ENCODE measurements around the gene NFIA.

NFIA gene

DNA sequence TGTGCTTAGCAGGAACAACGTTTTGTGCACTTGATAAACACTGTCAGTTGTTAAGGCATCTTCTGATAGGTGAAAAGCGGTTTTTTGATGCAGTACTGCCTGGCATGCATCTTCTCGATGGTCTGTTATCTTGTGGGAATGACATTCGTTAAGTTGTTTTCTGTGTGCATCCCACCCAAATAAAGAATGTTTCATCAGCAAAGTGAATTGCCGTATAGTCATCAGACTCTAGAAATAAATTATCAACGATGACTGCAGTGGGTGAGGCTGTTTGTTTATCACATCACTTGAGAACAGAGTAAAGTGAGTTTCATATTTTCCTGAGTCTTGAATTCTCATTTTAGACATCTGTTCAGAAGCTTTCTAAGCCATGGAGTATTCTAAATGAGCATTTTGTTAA, 34.1 kb downstream of the NFIA start:
- H3K9ac ChIP-seq (ENCODE audit: low read depth, low read length, poor library complexity, severe bottlenecking): no peak overlapping the region
- no peak for TF ChIP-seq EZH2phosphoT487 (IDR thresholded peaks at IDR 0.05; ENCODE audit: borderline replicate concordance)
- TF ChIP-seq, protein P1, sequence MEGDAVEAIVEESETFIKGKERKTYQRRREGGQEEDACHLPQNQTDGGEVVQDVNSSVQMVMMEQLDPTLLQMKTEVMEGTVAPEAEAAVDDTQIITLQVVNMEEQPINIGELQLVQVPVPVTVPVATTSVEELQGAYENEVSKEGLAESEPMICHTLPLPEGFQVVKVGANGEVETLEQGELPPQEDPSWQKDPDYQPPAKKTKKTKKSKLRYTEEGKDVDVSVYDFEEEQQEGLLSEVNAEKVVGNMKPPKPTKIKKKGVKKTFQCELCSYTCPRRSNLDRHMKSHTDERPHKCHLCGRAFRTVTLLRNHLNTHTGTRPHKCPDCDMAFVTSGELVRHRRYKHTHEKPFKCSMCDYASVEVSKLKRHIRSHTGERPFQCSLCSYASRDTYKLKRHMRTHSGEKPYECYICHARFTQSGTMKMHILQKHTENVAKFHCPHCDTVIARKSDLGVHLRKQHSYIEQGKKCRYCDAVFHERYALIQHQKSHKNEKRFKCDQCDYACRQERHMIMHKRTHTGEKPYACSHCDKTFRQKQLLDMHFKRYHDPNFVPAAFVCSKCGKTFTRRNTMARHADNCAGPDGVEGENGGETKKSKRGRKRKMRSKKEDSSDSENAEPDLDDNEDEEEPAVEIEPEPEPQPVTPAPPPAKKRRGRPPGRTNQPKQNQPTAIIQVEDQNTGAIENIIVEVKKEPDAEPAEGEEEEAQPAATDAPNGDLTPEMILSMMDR (conservative IDR thresholded peaks at IDR 0.05; ENCODE audit: low read length): no peak
- H3F3A ChIP-seq (ENCODE audit: low read depth): no peaks in the 10 kb centered on the region
- peaks cover 2% of the 10 kb centered on the region for H3K4me1 ChIP-seq (ENCODE audit: insufficient read depth, low read length, poor library complexity, severe bottlenecking)
- no peak overlapping the region for H3K4me2 ChIP-seq (ENCODE audit: low read depth, low read length, poor library complexity, severe bottlenecking)
- no peak overlapping the region for H2AFZ ChIP-seq (ENCODE audit: low read length)
- no peaks in the 10 kb centered on the region for H3K36me3 ChIP-seq (ENCODE audit: insufficient read depth, low read length)
- H3K4me3 ChIP-seq (ENCODE audit: low read length, poor library complexity, severe bottlenecking): no peak overlapping the region
- H3K9me3 ChIP-seq (ENCODE audit: insufficient read depth, low read depth, low read length): no peaks in the 10 kb centered on the region
- no peaks in the 10 kb centered on the region for H4K20me1 ChIP-seq (ENCODE audit: insufficient read depth, low read length, poor library complexity, severe bottlenecking)
- no peaks in the 10 kb centered on the region for H3K27me3 ChIP-seq (ENCODE audit: insufficient read depth, low read length, poor library complexity, severe bottlenecking)
- no peaks in the 10 kb centered on the region for H3K79me2 ChIP-seq (ENCODE audit: insufficient read depth, low read length)
- no peaks in the 10 kb centered on the region for H3K9me2 ChIP-seq (replicated peaks; ENCODE audit: low read depth, low read length)

- H3F3A ChIP-seq (ENCODE audit: low read depth): no peaks in the 10 kb centered on the region
- H3K9ac ChIP-seq (ENCODE audit: low read depth, low read length, poor library complexity, severe bottlenecking): no peak overlapping the region
- H3K4me1 ChIP-seq (ENCODE audit: insufficient read depth, low read length, poor library complexity, severe bottlenecking): no peaks in the 10 kb centered on the region
- no peaks in the 10 kb centered on the region for H3K36me3 ChIP-seq (ENCODE audit: insufficient read depth, low read length)
- no peak overlapping the region for H2AFZ ChIP-seq (ENCODE audit: low read length)
- H3K9me3 ChIP-seq (ENCODE audit: insufficient read depth, low read depth, low read length): no peaks in the 10 kb centered on the region
- no peaks in the 10 kb centered on the region for H3K9me2 ChIP-seq (replicated peaks; ENCODE audit: low read depth, low read length)
- no peaks in the 10 kb centered on the region for H4K20me1 ChIP-seq (ENCODE audit: insufficient read depth, low read length, poor library complexity, severe bottlenecking)
- H3K79me2 ChIP-seq (ENCODE audit: insufficient read depth, low read length): no peaks in the 10 kb centered on the region
- no peaks in the 10 kb centered on the region for H3K27me3 ChIP-seq (ENCODE audit: insufficient read depth, low read length, poor library complexity, severe bottlenecking)
- TF ChIP-seq, protein P1 (conservative IDR thresholded peaks at IDR 0.05; ENCODE audit: low read length): no peak
- no peak for TF ChIP-seq EZH2phosphoT487 (IDR thresholded peaks at IDR 0.05; ENCODE audit: borderline replicate concordance)
- H3K4me3 ChIP-seq (ENCODE audit: low read length, poor library complexity, severe bottlenecking): no peak overlapping the region
- H3K4me2 ChIP-seq (ENCODE audit: low read depth, low read length, poor library complexity, severe bottlenecking): no peak overlapping the region
Measured at GRCh38 chr1:61117283-61117682, 34.9 kb downstream of the NFIA start.

GRCh38 chr1:61119085-61119484, 36.7 kb downstream of the NFIA start:
- no peaks in the 10 kb centered on the region for H3K79me2 ChIP-seq (ENCODE audit: insufficient read depth, low read length)
- H3K27me3 ChIP-seq (ENCODE audit: insufficient read depth, low read length, poor library complexity, severe bottlenecking): no peaks in the 10 kb centered on the region
- no peak overlapping the region for H2AFZ ChIP-seq (ENCODE audit: low read length)
- no peaks in the 10 kb centered on the region for H4K20me1 ChIP-seq (ENCODE audit: insufficient read depth, low read length, poor library complexity, severe bottlenecking)
- H3K9me3 ChIP-seq (ENCODE audit: insufficient read depth, low read depth, low read length): no peaks in the 10 kb centered on the region
- H3K9me2 ChIP-seq (replicated peaks; ENCODE audit: low read depth, low read length): no peaks in the 10 kb centered on the region
- TF ChIP-seq, protein P1 (conservative IDR thresholded peaks at IDR 0.05; ENCODE audit: low read length): no peak
- no peak for TF ChIP-seq EZH2phosphoT487 (IDR thresholded peaks at IDR 0.05; ENCODE audit: borderline replicate concordance)
- no peaks in the 10 kb centered on the region for H3K36me3 ChIP-seq (ENCODE audit: insufficient read depth, low read length)
- no peak overlapping the region for H3K4me2 ChIP-seq (ENCODE audit: low read depth, low read length, poor library complexity, severe bottlenecking)
- H3F3A ChIP-seq (ENCODE audit: low read depth): no peaks in the 10 kb centered on the region
- H3K9ac ChIP-seq (ENCODE audit: low read depth, low read length, poor library complexity, severe bottlenecking): no peak overlapping the region
- no peaks in the 10 kb centered on the region for H3K4me1 ChIP-seq (ENCODE audit: insufficient read depth, low read length, poor library complexity, severe bottlenecking)
- H3K4me3 ChIP-seq (ENCODE audit: low read length, poor library complexity, severe bottlenecking): no peak overlapping the region

Data from Loucy (cell line).